Lower leg skin (tissue), 3 donors: ENCODE measurements around the gene SMO.

Source experiments
- POLR2A ChIP-seq, 2 donors: fragments of 450-650 bp; IDR thresholded peaks; one replicate each; pipeline ENCODE4 v1.6.1; 2016 to 2017; ENCODE audit warnings: antibody characterized with exemption in 2 of 2, mild to moderate bottlenecking in 1 of 2, moderate library complexity in 1 of 2
- TF ChIP-seq, protein P1 (sequence below), 3 donors: fragments of 450-650 bp; IDR thresholded peaks; one replicate each; pipeline ENCODE4 v1.5.1; 2016; ENCODE audit warnings: antibody characterized with exemption in 3 of 3, mild to moderate bottlenecking in 3 of 3, moderate library complexity in 2 of 3

DNA sequence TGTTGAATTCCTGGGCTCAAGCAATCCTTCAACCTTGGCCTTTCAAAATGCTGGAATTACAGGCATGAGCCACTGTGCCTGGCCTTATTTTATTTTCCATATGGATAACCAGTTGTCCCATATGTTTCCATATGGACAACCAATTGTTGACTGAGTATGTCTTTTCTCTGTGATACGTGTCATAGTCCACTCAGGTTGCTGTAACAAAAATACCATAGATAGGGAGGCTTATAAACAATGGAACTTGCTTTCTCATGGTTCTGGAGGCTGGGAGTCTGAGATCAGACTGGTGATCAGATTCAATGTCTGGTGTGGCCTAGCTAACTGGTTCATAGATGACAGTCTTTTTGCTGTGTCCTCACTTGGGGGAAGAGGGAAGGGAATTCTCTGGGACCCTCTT, 55.8 kb downstream of the SMO start:
- no peak for TF ChIP-seq POLR2A (IDR thresholded peaks at IDR 0.05)
- TF ChIP-seq, protein P1, sequence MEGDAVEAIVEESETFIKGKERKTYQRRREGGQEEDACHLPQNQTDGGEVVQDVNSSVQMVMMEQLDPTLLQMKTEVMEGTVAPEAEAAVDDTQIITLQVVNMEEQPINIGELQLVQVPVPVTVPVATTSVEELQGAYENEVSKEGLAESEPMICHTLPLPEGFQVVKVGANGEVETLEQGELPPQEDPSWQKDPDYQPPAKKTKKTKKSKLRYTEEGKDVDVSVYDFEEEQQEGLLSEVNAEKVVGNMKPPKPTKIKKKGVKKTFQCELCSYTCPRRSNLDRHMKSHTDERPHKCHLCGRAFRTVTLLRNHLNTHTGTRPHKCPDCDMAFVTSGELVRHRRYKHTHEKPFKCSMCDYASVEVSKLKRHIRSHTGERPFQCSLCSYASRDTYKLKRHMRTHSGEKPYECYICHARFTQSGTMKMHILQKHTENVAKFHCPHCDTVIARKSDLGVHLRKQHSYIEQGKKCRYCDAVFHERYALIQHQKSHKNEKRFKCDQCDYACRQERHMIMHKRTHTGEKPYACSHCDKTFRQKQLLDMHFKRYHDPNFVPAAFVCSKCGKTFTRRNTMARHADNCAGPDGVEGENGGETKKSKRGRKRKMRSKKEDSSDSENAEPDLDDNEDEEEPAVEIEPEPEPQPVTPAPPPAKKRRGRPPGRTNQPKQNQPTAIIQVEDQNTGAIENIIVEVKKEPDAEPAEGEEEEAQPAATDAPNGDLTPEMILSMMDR (IDR thresholded peaks at IDR 0.05): no peak
